Activated naive CD4-positive, alpha-beta T cell treated with anti-CD3 and anti-CD28 coated beads, Interleukin-2, amount 50 U/mL, for 16 hours (primary cell): ENCODE measurements around the gene MESD.

Experiments used
- DNase-seq: peaks from one replicate; pipeline ENCODE4 v3.0.0-alpha.2; 2020

The MESD gene

GRCh38 chr15:80932513-80932815, 57.2 kb downstream of the MESD start:
- no peak for DNase-seq

- DNase-seq = no peak
Measured at GRCh38 chr15:80931721-80932512, 57.7 kb downstream of the MESD start.

- no peak for DNase-seq
Measured at GRCh38 chr15:80931191-80931590, 58.4 kb downstream of the MESD start.

- no peak for DNase-seq
Measured at GRCh38 chr15:80929689-80930088, 59.9 kb downstream of the MESD start.

GRCh38 chr15:80929225-80929624, 60.4 kb downstream of the MESD start:
- DNase-seq = no peak

- no peak for DNase-seq
Measured at GRCh38 chr15:80926126-80926525, 63.5 kb downstream of the MESD start.

- DNase-seq = no peak
Measured at GRCh38 chr15:80925597-80926059, 64.0 kb downstream of the MESD start.

DNA sequence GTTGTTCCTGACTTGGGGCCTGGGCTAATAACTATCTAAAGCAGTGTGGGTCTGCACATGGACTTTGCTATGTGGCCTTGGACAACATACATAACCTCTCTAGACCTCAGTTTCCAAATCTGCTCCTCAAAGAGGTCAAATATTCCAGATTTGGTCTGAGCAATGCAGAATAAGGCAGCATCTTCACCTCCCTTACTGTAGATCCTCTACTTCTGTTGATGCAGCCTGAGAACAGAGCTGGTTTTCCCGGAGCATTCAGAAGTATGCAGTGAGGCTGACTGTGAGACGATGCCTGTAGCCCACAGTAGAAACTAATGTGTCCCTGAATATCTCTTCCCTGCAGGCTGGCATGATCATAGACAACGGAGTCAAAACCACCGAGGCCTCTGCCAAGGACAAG, 65.3 kb downstream of the MESD start:
- DNase-seq = no peak

DNA sequence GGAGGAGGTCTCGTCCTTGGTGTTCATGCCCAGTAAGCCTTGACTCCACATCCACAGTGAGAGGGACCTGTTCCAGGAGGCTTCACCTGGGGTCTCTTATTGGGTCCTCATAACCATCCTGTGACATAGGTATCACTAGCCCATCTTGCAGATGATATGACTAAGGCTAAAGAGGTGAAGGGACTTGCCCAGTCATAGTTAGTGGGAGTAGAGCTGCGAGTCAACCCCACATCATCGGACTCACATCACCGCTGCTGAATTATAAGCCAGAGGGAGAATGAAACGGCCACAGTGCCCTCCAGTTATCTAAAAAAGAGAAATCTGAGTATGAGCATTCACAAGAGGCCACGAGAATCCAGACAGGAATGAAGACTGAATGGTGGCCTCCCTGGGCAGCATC, 66.0 kb downstream of the MESD start:
- DNase-seq = no peak

- DNase-seq = no peak
Measured at GRCh38 chr15:80921736-80922410, 67.7 kb downstream of the MESD start.

DNA sequence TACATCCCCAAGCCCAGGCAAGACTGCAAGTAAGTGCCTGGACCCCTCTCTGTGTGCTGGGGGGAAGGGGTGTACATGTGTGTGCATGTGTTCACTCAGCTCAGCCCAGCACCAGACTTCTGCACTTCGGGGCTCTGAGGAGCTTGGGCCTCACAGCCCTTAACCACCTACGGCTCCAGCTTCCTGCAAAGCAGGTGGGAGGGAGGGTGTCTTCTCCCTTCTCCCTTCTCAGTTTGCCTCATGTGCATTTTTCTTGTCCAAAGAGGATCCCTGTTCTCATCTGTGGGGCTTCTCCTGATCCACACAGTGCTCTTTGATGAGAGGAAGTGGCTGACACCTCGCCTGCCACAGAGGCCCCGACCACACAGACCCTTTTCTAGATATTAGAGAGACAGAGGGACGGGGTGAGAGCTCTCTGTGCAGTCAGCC, 69.3 kb downstream of the MESD start:
- DNase-seq = no peak

DNA sequence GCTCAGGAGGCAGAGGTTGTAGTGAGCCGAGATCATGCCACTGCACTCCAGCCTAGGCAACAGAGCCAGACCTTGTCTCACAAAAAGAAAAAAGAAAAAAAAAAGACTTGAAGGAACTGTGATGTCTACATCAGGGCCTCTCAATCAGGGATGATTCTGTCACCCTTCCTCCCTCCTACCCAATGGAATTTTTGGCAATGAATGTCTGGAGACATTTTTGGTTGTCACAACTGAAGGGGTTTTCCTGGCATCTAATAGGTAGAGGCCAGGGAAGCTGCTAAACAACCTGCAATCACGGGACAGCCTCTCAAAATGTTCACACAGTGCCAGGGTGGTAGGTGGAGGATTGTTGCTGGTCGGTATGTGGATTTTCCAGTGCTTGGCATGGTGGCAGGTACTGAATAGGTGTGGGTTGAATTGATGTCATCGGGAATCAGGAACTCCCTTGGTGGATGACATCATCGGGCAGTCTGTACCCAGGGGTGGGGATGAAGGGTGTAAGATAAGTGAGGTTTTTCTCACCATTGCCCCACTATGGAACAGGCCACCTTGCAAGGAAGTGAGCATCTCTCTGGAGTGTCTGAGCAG, 71.3 kb downstream of the MESD start:
- DNase-seq = no peak

DNA sequence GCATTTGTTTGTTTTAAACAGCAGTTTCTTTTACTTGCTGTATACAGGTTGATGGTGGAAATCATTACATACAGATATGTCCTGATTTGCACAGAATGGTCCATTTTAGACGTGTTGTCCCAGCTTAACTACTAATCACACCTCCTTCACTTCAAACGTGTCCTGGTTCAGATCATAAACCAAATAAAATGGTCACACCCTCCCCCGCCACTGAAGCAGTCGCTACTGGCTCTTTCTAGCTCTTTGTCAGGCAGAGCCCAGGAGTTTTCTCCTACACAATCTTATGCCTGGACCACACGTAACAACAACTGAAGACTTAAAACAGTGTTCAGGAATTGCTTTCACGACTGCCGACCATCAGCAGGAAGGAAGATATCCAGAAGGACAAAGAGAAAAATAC, 73.6 kb downstream of the MESD start:
- no peak for DNase-seq

DNA sequence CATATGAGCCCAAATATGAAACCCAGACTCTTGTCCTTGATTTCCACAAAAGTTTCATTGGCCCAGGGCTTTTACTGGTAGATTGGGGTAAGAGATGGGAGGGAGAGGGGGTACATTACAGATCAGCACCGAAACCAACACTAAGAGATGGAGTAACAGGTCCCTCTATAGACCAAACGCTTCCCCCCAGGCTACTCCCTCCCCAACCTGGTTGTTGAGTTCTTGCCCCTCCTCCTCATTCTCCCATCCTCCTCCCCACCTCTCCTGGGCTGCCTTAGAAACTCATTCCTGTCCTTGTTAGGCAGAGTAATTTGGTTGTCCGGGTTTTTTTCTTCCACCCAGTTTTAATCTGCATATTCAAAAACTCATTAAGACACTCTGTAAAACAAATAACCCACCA, 74.1 kb downstream of the MESD start:
- DNase-seq = no peak

DNA sequence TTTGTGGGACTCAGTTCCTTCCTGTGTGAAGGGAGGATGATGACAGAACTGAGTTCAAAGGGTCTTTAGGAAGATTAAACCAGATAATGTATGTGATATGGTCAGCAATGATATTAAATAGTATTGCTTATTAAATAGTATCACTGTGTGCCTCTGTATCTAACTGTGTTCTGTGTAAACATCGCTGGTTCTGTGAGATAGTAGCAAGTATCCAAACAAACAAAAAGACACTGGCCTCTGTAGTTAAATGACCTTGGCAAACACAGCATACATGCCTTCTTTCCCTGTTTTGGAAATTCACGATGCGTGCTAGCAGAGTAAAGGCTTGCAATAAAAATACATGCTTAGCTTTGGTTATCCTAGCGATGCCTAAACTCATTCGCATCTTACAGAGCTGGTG, 76.1 kb downstream of the MESD start:
- no peak for DNase-seq

GRCh38 chr15:80912673-80913072, 76.9 kb downstream of the MESD start:
- DNase-seq = no peak

- DNase-seq = no peak
Measured at GRCh38 chr15:80911821-80912220, 77.8 kb downstream of the MESD start.

DNA sequence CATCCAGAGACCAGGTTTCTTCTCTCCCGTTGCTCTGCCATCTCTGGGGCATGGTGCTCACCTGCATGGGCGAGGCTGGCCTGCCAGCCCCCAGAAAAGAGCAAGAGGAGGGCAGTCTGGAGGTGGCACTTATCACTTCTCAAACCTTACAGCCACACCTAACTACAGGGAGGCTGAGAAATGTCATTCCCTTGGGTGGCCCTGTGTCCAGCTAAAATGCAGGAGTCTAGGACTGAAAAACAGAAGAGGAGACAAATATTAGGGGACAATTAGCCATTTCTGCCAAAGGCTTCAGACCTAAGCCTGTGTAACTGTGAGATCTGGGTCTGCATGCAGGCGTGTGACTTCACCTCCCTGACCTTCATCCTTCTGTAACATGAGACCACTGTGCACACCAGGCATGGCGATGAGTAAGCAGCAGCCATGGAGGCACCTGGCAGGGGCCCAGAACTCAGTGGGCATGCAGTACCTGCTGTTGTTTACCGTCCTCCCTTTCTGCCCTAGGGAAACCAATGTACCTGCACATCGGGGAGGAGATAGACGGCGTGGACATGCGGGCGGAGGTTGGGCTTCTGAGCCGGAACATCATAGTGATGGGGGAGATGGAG, 83.4 kb downstream of the MESD start:
- DNase-seq = no peak

DNA sequence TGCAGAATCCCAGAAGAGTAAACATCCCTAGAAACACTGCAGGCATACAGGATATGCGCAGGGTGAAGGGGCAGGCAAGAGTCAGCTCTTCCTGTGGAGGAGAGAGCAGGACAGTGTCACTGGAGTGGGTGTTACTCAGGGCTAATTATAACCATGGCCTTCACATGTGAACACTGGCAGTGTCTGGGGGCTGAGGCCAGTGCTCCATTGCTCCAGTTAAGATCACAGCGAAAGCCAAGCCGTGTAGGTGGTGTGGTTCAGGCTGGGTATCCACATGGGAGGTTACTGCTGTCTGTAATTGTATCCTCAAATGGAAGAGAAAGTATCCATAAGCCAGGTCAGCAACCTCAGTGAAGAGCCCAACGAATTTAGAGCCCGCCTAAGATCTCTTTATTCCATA, 84.6 kb downstream of the MESD start:
- DNase-seq = no peak

DNA sequence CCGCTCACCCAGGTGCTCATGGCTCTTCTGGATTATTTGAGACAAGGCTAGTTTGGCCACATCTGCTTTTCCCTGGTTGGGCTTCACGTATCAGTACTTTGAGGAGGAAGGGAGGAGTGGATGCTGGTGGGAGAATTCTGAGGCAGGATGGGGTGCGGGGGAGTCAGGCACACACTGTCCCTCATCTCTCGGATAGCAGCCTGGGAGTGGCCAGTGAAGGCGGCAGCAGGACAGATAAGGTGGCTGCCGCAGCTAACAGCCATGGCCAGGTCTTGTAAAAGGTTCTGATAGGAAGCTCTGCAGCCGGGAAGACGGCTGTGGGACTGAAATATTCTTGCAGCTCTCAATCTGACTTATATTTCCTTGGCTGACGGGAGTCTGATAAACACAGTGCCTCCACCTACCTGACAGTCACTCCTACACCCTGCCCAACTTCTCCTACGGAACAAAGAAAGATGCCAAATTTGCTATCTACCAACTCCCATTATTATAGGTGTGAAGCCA, 87.3 kb downstream of the MESD start:
- no peak for DNase-seq

- DNase-seq = no peak
Measured at GRCh38 chr15:80898040-80898439, 91.6 kb downstream of the MESD start.
